Mesenchymal stem cell (in vitro differentiated cells and primary cell): Measurements from ENCODE around the gene TMED9.
"Not testable (repeated sequence)": the region's sequence is repeated elsewhere in the genome, so short reads cannot be mapped to it uniquely, and the experiment has no call there.

Experiments
- DNase-seq: peaks from one replicate; pipeline ENCODE4 v3.0.0-alpha.2; 2013
- H2AFZ ChIP-seq: one replicate; pipeline ENCODE4 v1.6.1; 2013; ENCODE audit warnings: low read depth, mild to moderate bottlenecking, control low read depth, inconsistent platforms, low read length, moderate library complexity
- H2AK5ac ChIP-seq: 2 replicates; pipeline ENCODE4 v1.6.1; 2013; ENCODE audit warnings: low read length, moderate library complexity, mild to moderate bottlenecking, inconsistent platforms; ENCODE audit not compliant: severe bottlenecking
- H2BK120ac ChIP-seq: one replicate; pipeline ENCODE4 v1.6.1; 2013; ENCODE audit warnings: low read depth, mild to moderate bottlenecking, inconsistent platforms, low read length, moderate library complexity
- H2BK12ac ChIP-seq, 2 experiments: one replicate each; pipeline ENCODE4 v1.6.1; 2013; ENCODE audit warnings: inconsistent platforms in 2 of 2, low read length in 2 of 2, mild to moderate bottlenecking in 2 of 2, moderate library complexity in 2 of 2, control low read depth in 1 of 2
- H2BK15ac ChIP-seq: one replicate; pipeline ENCODE4 v1.6.1; 2013; ENCODE audit warnings: mild to moderate bottlenecking, low read depth, inconsistent platforms; ENCODE audit not compliant: poor library complexity, severe bottlenecking
- H2BK5ac ChIP-seq: 2 replicates; pipeline ENCODE4 v1.6.1; 2013; ENCODE audit warnings: low read depth, mild to moderate bottlenecking, low read length, control low read depth, inconsistent platforms; ENCODE audit not compliant: poor library complexity, severe bottlenecking
- H3K14ac ChIP-seq, 2 experiments: one replicate each; pipeline ENCODE4 v1.6.1; 2013; ENCODE audit warnings: inconsistent platforms in 2 of 2, low read length in 2 of 2, control low read depth in 1 of 2, mild to moderate bottlenecking in 1 of 2, moderate library complexity in 1 of 2
- H3K18ac ChIP-seq, 2 experiments: one replicate each; pipeline ENCODE4 v1.6.1; 2013; ENCODE audit warnings: inconsistent platforms in 2 of 2, low read length in 2 of 2, control low read depth in 1 of 2, low read depth in 1 of 2, mild to moderate bottlenecking in 1 of 2
- H3K23ac ChIP-seq, 2 experiments: one replicate each; pipeline ENCODE4 v1.6.1; 2013; ENCODE audit warnings: inconsistent platforms in 2 of 2, low read length in 2 of 2, mild to moderate bottlenecking in 2 of 2, moderate library complexity in 2 of 2, control low read depth in 1 of 2
- H3K27ac ChIP-seq: 2 replicates; pipeline ENCODE4 v1.5.1; 2013; ENCODE audit warnings: mild to moderate bottlenecking, moderate library complexity, low read length, control low read depth, inconsistent platforms; ENCODE audit not compliant: poor library complexity, severe bottlenecking
- H3K27me3 ChIP-seq, 2 experiments: 2 replicates each; pipeline versions ENCODE4 v1.6.1 to v1.7.0; 2013; ENCODE audit warnings: low read length in 2 of 2, mild to moderate bottlenecking in 2 of 2, moderate library complexity in 2 of 2, control low read depth in 1 of 2, inconsistent platforms in 1 of 2; ENCODE audit not compliant: control insufficient read depth in 1 of 2, insufficient read depth in 1 of 2
- H3K36me3 ChIP-seq, 2 experiments: 2 replicates each; pipeline versions ENCODE4 v1.6.1 to v1.7.0; 2013; ENCODE audit warnings: low read length in 2 of 2, control low read depth in 1 of 2, inconsistent platforms in 1 of 2, low read depth in 1 of 2, mild to moderate bottlenecking in 1 of 2; ENCODE audit not compliant: insufficient read depth in 2 of 2, control insufficient read depth in 1 of 2
- H3K4ac ChIP-seq, 2 experiments: one replicate each; pipeline ENCODE4 v1.6.1; 2013; ENCODE audit warnings: inconsistent platforms in 2 of 2, low read length in 2 of 2, mild to moderate bottlenecking in 2 of 2, moderate library complexity in 2 of 2, control low read depth in 1 of 2, low read depth in 1 of 2
- H3K4me1 ChIP-seq: 2 replicates; pipeline ENCODE4 v1.6.1; 2013; ENCODE audit warnings: low read depth, low read length, control low read depth; ENCODE audit not compliant: control insufficient read depth, insufficient read depth
- H3K4me2 ChIP-seq: 2 replicates; pipeline ENCODE4 v1.6.1; 2013; ENCODE audit warnings: low read length, mild to moderate bottlenecking, inconsistent platforms; ENCODE audit not compliant: poor library complexity, severe bottlenecking
- H3K4me3 ChIP-seq, 2 experiments: 2 replicates each; pipeline versions ENCODE4 v1.5.1 to v1.7.0; 2013; ENCODE audit warnings: low read length in 2 of 2, mild to moderate bottlenecking in 2 of 2, control low read depth in 1 of 2, low read depth in 1 of 2; ENCODE audit not compliant: insufficient read depth in 1 of 2
- H3K79me1 ChIP-seq: replicated peaks from 2 replicates; pipeline ENCODE4 v1.6.1; 2013; ENCODE audit warnings: mild to moderate bottlenecking, control low read depth, low read length, inconsistent platforms; ENCODE audit not compliant: poor library complexity, severe bottlenecking
- H3K9ac ChIP-seq: 2 replicates; pipeline ENCODE4 v1.7.0; 2013; ENCODE audit warnings: mild to moderate bottlenecking, low read length, moderate library complexity
- H3K9me3 ChIP-seq: 2 replicates; pipeline ENCODE4 v1.7.0; 2013; ENCODE audit warnings: mild to moderate bottlenecking, low read length; ENCODE audit not compliant: control insufficient read depth
- H4K8ac ChIP-seq: one replicate; pipeline ENCODE4 v1.6.1; 2013; ENCODE audit warnings: inconsistent platforms, mild to moderate bottlenecking, low read length, moderate library complexity
- H4K91ac ChIP-seq: one replicate; pipeline ENCODE4 v1.6.1; 2013; ENCODE audit warnings: mild to moderate bottlenecking, low read length, inconsistent platforms
- WGBS: methylation state at CpG from one replicate; pipeline ENCODE4 v1.1.7; 2013; ENCODE audit warnings: mixed read lengths; 5-methylcytosine and 5-hydroxymethylcytosine counted together

TMED9 gene

DNA sequence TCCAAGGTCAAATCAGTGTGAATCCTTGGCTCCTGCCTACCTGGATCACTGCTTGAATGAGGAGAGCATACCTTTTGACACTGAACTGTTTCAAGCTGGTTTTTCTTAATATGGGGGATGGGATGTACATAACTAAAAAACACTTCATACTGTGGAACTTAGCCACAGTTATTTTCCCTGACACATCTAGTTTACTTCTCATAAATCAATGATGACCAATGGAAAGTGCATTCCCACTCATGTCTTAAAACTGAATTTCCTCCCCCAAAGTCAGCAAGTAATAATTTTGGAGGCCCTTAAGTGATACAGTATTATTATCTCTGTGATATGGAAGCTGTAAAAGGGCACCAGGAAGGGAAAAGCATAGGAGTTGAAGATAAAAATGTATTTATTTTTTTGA lies 38.2 kb downstream of the TMED9 start:
- H3K79me1 ChIP-seq, H3K9ac ChIP-seq, H3K4me1 ChIP-seq, H3K4me3 ChIP-seq, H3K23ac ChIP-seq, H3K27me3 ChIP-seq, H2BK15ac ChIP-seq, H3K4me2 ChIP-seq, H2BK120ac ChIP-seq, H3K36me3 ChIP-seq, H3K9me3 ChIP-seq, H4K91ac ChIP-seq, H2AK5ac ChIP-seq, H4K8ac ChIP-seq, H3K18ac ChIP-seq, H3K4ac ChIP-seq, H2AFZ ChIP-seq, H2BK12ac ChIP-seq, H3K14ac ChIP-seq, H3K27ac ChIP-seq, H2BK5ac ChIP-seq: not testable (repeated sequence)
- peak; percentile 8 for DNase-seq

DNA sequence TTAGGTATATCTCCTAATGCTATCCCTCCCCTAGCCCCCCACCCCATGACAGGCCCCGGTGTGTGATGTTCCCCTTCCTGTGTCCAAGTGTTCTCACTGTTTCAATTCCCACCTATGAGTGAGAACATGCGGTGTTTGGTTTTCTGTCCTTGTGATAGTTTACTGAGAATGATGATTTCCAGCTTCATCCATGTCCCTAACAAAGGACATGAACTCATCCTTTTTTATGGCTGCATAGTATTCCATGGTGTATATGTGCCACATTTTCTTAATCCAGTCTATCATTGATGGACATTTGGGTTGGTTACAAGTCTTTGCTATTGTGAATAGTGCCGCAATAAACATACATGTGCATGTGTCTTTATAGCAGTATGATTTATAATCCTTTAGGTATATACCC lies 42.9 kb downstream of the TMED9 start:
- not testable (repeated sequence) for H3K14ac ChIP-seq, H2AK5ac ChIP-seq, H3K9ac ChIP-seq, H3K4me2 ChIP-seq, H3K4me3 ChIP-seq, H2BK15ac ChIP-seq, H4K91ac ChIP-seq, DNase-seq, H3K23ac ChIP-seq, H2AFZ ChIP-seq, H3K18ac ChIP-seq, H4K8ac ChIP-seq, H3K4ac ChIP-seq, H2BK5ac ChIP-seq, H2BK12ac ChIP-seq, H3K36me3 ChIP-seq, H3K4me1 ChIP-seq, H3K9me3 ChIP-seq, H3K79me1 ChIP-seq, H3K27ac ChIP-seq, H3K27me3 ChIP-seq, H2BK120ac ChIP-seq
- WGBS = 100% methylated on average over 1 of the region's 3 CpGs

DNA sequence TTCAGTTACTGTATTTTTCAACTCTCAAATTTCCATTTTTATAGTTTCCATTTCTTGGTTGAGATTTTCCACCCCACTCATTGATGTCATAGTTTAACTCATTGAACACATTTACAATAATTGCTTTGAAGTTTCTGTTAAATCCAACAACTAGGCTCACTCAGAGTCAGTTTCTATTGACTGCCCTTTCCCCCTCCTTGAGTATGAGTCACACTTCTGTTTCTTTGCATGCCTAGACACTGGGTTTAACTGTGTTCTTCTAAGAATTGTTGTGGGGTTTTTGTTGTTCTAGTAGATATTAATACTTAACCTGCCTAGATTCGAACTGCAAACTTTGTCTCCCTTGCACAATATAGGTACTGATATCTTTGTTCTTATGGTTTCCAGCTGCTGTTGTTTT lies 53.5 kb downstream of the TMED9 start:
- H3K23ac ChIP-seq, H3K27me3 ChIP-seq, H2BK12ac ChIP-seq, H2AK5ac ChIP-seq, H2BK5ac ChIP-seq, H2BK15ac ChIP-seq, H3K4me2 ChIP-seq, H2AFZ ChIP-seq, H2BK120ac ChIP-seq, H4K91ac ChIP-seq, H3K36me3 ChIP-seq, H3K14ac ChIP-seq, H3K4me3 ChIP-seq, H3K79me1 ChIP-seq, H3K27ac ChIP-seq, H3K4me1 ChIP-seq, DNase-seq, H3K4ac ChIP-seq, H3K9ac ChIP-seq, H3K18ac ChIP-seq, H3K9me3 ChIP-seq, H4K8ac ChIP-seq: not testable (repeated sequence)
- WGBS = no CpG with 5 or more reads among the region's 1 CpG
